Dermis microvascular lymphatic vessel endothelial cell (primary cell): Measurements from ENCODE around the gene LRRFIP1. TPM values are rescaled to one million over a fixed set of nuclear protein-coding genes. Genes with fewer than 3 reads are reported as not detected.

Experiments
- DNase-seq, 2 donors: peaks; one replicate each; pipeline versions ENCODE4 v3.0.0 to v3.0.0-alpha.2; 2010; ENCODE audit warnings: low read depth in 2 of 2
- total RNA-seq: library from RNA; depleted of rRNA; stranded (reverse); fragments of >200 nt; gene quantifications from 2 replicates; pipeline ENCODE4 v1.2.1, GENCODE V29; 2014

The LRRFIP1 gene
- total RNA-seq, 1 donor from 2014 or later, result 114 TPM

- DNase-seq, result no peak
Observed at GRCh38 chr2:237701859-237702390, 74.5 kb downstream of the LRRFIP1 start.

DNA sequence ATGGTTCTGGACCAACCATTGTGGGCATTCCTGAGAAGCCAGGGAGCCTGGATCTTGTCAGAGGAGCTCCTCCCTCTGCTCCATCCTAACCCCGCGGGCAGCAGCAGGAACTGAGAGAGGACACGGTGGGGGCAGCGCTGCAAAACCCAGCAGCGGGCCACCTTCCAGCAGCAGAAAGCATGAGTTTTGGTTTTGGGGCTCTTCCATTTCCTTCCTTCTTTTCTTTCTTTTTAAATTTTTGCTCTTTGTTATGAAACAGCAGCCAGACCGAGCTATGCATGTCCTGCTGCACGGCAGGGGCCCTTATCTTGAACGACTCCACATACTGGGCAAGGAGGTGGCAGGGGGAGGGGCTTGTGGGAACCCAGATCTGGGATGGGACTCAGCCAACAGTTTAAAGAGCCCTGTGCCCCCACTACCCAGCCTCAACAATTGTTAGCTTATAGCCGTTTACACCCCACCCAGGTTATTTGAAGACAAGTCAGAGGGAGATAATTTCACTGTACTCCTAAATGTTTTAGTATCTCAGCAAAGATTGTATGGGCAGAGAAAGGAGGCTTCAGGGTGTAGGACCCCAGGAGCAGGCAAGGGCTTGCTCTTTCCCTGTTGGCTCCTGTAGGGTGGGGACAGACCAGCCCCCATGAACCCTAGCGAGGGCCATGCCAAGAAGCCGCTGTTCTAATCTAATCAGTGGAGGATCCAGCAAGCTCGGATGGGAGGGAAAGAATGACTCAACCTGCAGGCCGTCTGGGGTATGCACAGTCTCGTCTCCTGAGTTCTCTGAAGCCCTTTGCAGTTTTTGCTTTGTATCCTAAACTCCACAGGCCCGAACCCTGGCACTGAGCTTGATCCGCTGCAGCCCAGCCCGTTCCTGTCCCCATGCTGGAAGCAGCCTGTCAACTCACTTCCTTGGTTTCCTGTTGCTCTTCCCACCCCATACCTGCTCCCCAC lies 75.3 kb downstream of the LRRFIP1 start:
- DNase-seq, result peak in 1 of 2 donors; percentile 78

DNA sequence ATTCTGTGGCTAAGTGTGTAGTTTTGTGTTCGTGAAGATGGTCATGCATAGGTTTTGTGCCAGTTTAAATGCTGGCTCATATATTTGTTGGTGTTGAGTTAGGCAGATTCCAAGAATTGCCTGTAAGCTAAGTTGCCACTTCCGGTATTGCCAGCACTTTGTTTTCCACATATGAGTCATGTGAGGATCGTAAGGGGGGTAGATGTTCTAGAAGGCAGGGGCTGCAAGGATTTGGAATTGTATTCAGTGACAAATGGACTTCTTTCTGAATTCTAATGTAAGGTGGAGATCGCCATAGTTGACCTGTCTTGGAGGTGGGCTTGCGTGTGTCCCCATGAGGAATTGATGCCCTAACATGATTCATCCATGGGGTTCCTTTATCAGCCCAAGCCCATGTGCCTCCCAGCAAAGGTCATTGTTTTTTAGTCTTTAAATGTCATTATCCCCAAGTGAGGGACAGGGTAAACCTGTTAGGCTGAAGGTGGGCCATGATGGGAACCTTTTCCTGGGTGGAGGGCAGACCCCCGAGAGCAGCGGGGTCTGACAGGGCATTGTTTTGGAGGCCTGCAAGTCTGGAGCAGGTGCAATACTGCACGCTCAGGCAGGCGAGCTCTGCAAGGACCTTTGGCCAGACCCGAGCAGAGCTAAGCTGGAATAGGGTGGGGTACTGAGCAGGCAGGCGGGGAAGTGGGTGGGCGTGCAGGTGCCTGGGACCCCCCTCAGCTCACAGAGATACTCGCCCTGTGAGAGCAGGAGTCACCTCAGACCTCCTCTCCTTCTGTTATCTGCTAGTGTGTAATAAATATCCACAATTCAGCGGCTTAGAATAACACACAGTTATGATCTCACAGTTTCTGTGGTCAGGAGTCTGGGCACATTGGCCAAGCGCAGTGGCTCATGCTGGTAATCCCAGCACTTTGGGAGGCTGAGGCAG lies 77.4 kb downstream of the LRRFIP1 start:
- DNase-seq, result peak in 1 of 2 donors; percentile 67

DNA sequence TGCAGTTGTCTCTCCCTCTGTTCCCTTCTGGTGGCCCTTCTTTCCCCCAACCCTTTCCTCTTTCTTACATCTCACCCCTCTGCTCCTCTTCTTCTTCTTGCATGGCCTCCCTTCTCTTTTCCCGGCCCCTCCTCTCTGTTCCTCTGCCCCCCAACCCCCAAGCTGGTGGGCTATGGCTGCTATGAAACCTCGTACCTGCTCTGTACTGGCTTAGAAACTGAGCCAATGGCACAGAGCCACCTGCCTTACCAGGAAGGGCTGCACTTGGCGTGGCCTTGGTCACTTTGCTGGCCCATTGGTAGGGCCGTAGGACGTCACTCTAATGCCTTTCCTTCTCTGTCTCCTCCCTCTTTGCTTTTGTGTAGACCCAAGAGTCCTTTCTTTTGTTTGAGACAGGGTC lies 78.9 kb downstream of the LRRFIP1 start:
- DNase-seq, result no peak

GRCh38 chr2:237708065-237708398 lies 80.6 kb downstream of the LRRFIP1 start:
- DNase-seq, result no peak

DNA sequence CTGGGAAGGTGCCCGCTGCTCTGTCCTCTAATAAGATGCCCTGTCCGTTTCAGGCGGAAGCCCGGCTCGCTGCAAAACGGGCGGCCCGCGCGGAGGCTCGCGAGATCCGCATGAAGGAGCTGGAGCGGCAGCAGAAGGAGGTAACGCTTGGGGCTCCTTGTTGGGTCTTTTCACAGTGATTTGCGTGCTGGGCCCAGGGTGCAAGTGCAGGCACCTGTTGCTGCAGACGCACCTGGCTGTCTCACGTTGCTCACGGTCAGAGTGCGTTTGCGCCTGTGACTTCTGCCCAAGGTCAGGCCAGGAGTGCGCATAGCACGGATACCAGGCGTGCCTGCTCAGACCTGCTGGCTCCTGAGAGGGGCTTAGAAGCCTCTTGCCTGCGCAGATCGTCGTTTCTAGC lies 81.1 kb downstream of the LRRFIP1 start:
- DNase-seq, result no peak

GRCh38 chr2:237708961-237709360 lies 81.6 kb downstream of the LRRFIP1 start:
- no peak for DNase-seq

GRCh38 chr2:237711458-237712150 lies 84.2 kb downstream of the LRRFIP1 start:
- DNase-seq, result no peak

DNA sequence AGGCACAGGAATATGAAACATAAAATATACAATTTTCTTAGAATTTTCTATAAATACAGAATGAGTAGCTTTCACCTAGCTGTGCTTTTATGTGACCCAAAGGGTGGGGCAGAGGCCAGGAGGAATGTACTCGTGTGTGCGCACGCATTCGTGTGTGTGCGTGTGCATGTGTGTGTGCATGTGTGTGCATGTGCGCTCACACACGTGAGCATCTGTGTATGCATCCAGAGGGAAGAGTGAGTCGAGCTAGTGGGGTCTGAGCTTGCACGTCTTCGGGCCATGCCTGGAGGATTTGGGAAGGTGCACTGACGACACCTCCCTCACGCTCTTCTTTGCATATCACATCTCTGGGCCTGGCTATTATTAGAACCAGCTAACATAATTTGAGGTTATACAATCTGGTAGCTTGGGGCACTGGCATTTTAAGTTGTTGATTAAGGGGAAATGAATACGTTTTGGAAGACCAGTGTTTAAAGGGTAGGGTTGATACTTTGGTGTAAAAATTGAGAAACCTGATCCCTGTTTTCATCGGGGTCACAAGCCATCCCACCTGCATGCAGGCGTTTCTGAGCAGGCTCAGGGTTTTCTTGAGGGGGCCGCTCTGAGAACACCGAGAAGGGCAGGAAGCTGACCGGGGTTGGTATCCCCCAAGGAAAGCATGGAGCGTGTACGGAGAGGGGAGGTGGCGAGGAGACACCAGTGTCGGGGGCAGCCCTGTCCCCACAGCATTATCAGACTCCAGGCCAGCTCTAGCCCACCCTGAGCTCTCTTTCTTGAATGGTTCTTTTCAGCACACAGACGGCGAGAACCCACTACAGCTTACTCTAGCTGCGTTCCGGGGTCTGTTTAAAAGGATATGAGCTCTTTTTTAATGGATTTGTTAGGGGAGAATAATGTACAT lies 85.3 kb downstream of the LRRFIP1 start:
- DNase-seq, result no peak

- DNase-seq, result peak in 1 of 2 donors; percentile 53
Observed at GRCh38 chr2:237714690-237715458, 87.5 kb downstream of the LRRFIP1 start.

GRCh38 chr2:237715459-237715947 lies 88.1 kb downstream of the LRRFIP1 start:
- DNase-seq, result peak in 1 of 2 donors; percentile 76

GRCh38 chr2:237716011-237716410 lies 88.6 kb downstream of the LRRFIP1 start:
- no peak for DNase-seq

GRCh38 chr2:237717366-237718276 lies 90.2 kb downstream of the LRRFIP1 start:
- no peak for DNase-seq

DNA sequence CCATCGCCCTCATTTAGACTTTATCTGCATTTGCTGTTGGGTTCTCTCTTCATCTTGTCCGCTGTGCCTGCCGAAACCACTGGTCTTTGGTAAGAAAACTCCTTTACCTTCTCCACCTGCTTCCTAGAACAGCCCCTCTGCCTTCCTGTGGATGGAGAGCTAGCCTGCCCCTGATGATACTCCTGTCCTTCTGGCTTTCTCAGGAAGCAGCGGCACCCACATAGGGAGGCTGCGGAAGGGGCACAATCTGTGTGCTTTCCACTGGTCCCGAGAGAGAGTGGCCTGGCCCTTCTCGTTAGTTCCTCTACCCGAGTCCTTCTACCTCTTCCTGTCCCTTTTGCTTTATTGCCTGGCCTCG lies 90.9 kb downstream of the LRRFIP1 start:
- DNase-seq, result no peak

DNA sequence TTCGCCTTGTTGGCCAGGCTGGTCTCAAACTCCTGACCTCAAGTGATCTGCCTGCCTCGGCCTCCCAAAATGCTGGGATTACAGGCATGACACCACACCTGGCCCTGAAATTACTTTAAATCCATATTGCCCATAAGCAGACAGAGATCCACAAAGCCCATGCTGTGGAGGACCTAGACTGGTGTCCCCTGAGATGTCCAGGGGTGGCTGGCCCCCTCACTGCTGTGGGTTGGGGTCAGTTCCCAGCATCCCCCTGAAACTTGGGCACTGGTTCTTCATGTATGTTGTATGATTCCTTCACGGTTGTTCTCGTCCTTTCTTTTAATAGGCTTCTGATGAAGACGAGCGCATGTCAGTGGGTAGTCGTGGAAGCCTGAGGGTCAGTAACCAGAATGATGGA lies 93.1 kb downstream of the LRRFIP1 start:
- DNase-seq, result no peak

DNA sequence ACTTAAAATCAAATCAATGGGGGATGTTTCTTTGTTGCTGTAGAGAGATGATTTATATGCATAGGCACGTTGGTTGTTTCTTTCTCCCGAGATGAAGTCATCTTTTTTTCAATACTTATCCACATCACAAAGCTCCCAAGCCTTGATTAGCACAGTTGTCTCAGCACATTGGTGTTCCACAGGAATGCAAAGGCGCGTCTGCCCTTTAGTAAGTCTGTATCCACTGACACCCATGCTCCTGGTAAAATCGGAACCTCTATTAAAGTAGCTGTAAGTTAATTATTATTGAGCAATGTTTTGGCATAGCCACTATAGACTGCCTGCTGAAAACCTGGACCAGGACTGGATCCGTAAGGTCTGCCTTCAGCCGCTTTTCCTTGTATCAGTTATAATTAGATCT lies 93.6 kb downstream of the LRRFIP1 start:
- no peak for DNase-seq

DNA sequence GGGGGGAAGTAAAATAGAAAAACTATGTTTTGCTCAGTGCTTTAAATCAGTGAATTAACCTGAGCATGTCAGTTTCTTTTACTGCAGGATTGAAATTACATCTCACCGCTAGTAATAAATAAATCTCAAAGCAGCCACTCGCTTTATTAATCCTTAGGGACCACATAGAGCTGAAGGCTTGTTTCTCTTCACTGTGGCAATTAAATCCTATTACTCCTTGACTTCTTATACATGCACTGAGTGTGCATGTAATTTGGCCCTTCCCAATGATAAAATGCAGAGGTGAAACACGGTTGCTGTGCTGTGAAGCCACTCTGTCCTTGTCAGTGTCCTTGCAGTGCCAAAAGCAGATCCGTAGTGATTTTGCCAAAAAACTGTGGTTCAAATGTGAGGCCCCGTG lies 94.1 kb downstream of the LRRFIP1 start:
- no peak for DNase-seq

GRCh38 chr2:237722616-237723015 lies 95.2 kb downstream of the LRRFIP1 start:
- no peak for DNase-seq
